ENCODE results near the gene NCDN. TPM values are rescaled to one million over a fixed set of nuclear protein-coding genes. Genes with fewer than 3 reads are reported as not detected.

The NCDN gene
- total RNA-seq, 1 donor from 2014 or later, result 20.2 TPM

- Histone ChIP-seq H3K36me3 (peaks cover 44% of the 10 kb centered on the region), H3K27me3 (ENCODE audit: low read depth) (no peaks in the 10 kb centered on the region), H3K4me1 (peaks cover 52% of the 10 kb centered on the region), H3K4me3 (no peak overlapping the region), H3K27ac (peak overlapping the region; percentile 96), H3K9me3 (no peaks in the 10 kb centered on the region)
- TF ChIP-seq CTCF (IDR thresholded peaks at IDR 0.05), result no peak
- intact Hi-C loops (cut with DNase I), result loop anchor here (10.0 kb wide), 1 partner anchor 100 kb away; no protein-coding TSS in a partner anchor
- DNase-seq (no peak), ATAC-seq (no peak)
Measured at GRCh38 chr1:35554266-35555211, 3.1 kb upstream of the NCDN start.

- Histone ChIP-seq H3K9me3 (no peaks in the 10 kb centered on the region), H3K4me3 (peak overlapping the region; percentile 85), H3K36me3 (peaks cover 37% of the 10 kb centered on the region), H3K4me1 (peaks cover 52% of the 10 kb centered on the region), H3K27ac (peak overlapping the region; percentile 96), H3K27me3 (ENCODE audit: low read depth) (no peaks in the 10 kb centered on the region)
- intact Hi-C loops (cut with DNase I), result loop anchor here (10.0 kb wide), 1 partner anchor 100 kb away; no protein-coding TSS in a partner anchor
- TF ChIP-seq CTCF (IDR thresholded peaks at IDR 0.05), result no peak
- DNase-seq, result no peak
- ATAC-seq, result no peak
Measured at GRCh38 chr1:35555212-35555584, 2.4 kb upstream of the NCDN start.

GRCh38 chr1:35555601-35556477 lies 1.8 kb upstream of the NCDN start:
- TF ChIP-seq CTCF (IDR thresholded peaks at IDR 0.05), result no peak
- no peaks in the 10 kb centered on the region for H3K9me3 ChIP-seq
- ATAC-seq (peak; percentile 37 to 71), DNase-seq (no peak)
- H3K4me3 ChIP-seq, result peak overlapping the region; percentile 85
- intact Hi-C loops (cut with DNase I), result loop anchor here (10.0 kb wide), 1 partner anchor 101 kb away; no protein-coding TSS in a partner anchor
- H3K27me3 ChIP-seq (ENCODE audit: low read depth), result no peaks in the 10 kb centered on the region
- H3K4me1 ChIP-seq, result peaks cover 52% of the 10 kb centered on the region
- H3K36me3 ChIP-seq, result peaks cover 31% of the 10 kb centered on the region
- peak overlapping the region; percentile 96 for H3K27ac ChIP-seq

GRCh38 chr1:35556484-35557117 lies 998 bp upstream of the NCDN start:
- no peaks in the 10 kb centered on the region for H3K9me3 ChIP-seq
- peak overlapping the region; percentile 96 for H3K27ac ChIP-seq
- H3K4me1 ChIP-seq, result peaks cover 52% of the 10 kb centered on the region
- no peaks in the 10 kb centered on the region for H3K27me3 ChIP-seq (ENCODE audit: low read depth)
- TF ChIP-seq CTCF (IDR thresholded peaks at IDR 0.05), result no peak
- H3K4me3 ChIP-seq, result peak overlapping the region; percentile 85
- DNase-seq (no peak), ATAC-seq (no peak)
- intact Hi-C loops (cut with DNase I), result loop anchor here (10.0 kb wide), 1 partner anchor 102 kb away; no protein-coding TSS in a partner anchor
- H3K36me3 ChIP-seq, result peaks cover 23% of the 10 kb centered on the region
